K562 (cell line): ENCODE results near the gene TAOK2. TPM values are rescaled to one million over a fixed set of nuclear protein-coding genes. Genes with fewer than 3 reads are reported as not detected.

Experiments used
- E2F3 ChIP-seq: fragments of 250-450 bp; sonication (Bioruptor Pico); IDR thresholded peaks from 2 replicates; pipeline ENCODE4 v1.4.0; 2020; ENCODE audit warnings: mild to moderate bottlenecking
- GABPB1 ChIP-seq: sonication (generic); formaldehyde crosslinking; IDR thresholded peaks from 2 replicates; pipeline ENCODE4 v1.8.0; 2022; ENCODE audit warnings: mild to moderate bottlenecking, missing genetic modification reagents
- GATA2 ChIP-seq: sonication (generic); formaldehyde crosslinking; IDR thresholded peaks from 2 replicates; pipeline ENCODE4 v1.4.0; 2020; ENCODE audit warnings: mild to moderate bottlenecking, missing genetic modification reagents
- HNRNPH1 ChIP-seq: fragments of 200-400 bp; formaldehyde crosslinking; optimal IDR thresholded peaks from 2 replicates; pipeline ENCODE3; 2017; ENCODE audit warnings: low read depth, mild to moderate bottlenecking, low read length, moderate library complexity
- NCOR1 ChIP-seq: fragments of 450-650 bp; IDR thresholded peaks from 2 replicates; pipeline ENCODE4 v1.6.1; 2016; ENCODE audit warnings: mild to moderate bottlenecking, moderate library complexity
- NFIX ChIP-seq: fragments of 250-450 bp; sonication (Bioruptor Pico); IDR thresholded peaks from 2 replicates; pipeline ENCODE4 v1.4.0; 2020; ENCODE audit warnings: low read depth, mild to moderate bottlenecking, moderate library complexity
- NFXL1 ChIP-seq: fragments of 450-650 bp; formaldehyde crosslinking; IDR thresholded peaks from 2 replicates; pipeline ENCODE4 v1.4.0; 2021; ENCODE audit warnings: mild to moderate bottlenecking
- PHF8 ChIP-seq: fragments of 200-600 bp; sonication (generic); IDR thresholded peaks from 2 replicates; pipeline ENCODE4 v1.6.1; 2012; ENCODE audit warnings: mixed run types, mild to moderate bottlenecking, inconsistent platforms, low read length, moderate library complexity, borderline replicate concordance
- PTTG1 ChIP-seq: fragments of 450-650 bp; IDR thresholded peaks from 2 replicates; pipeline ENCODE4 v1.6.1; 2016; ENCODE audit warnings: low read depth, mild to moderate bottlenecking, missing genetic modification characterization, missing compliant biosample characterization
- RAD51 ChIP-seq: fragments of 450-650 bp; IDR thresholded peaks from 2 replicates; pipeline ENCODE4 v1.7.1; 2016; ENCODE audit warnings: low read depth, mild to moderate bottlenecking, borderline replicate concordance
- TAF9B ChIP-seq: fragments of 450-650 bp; IDR thresholded peaks from 2 replicates; pipeline ENCODE4 v1.6.1; 2018; ENCODE audit warnings: mild to moderate bottlenecking; ENCODE audit not compliant: partially characterized antibody
- TCF3 ChIP-seq: sonication (generic); formaldehyde crosslinking; IDR thresholded peaks from 2 replicates; pipeline ENCODE4 v1.4.0; 2020; ENCODE audit warnings: mild to moderate bottlenecking, missing genetic modification reagents
- ZFP30 ChIP-seq: fragments of 250-450 bp; sonication (Bioruptor Pico); IDR thresholded peaks from 2 replicates; pipeline ENCODE4 v1.8.0; 2022; ENCODE audit warnings: moderate library complexity, mild to moderate bottlenecking, inconsistent platforms, borderline replicate concordance
- ZMIZ1 ChIP-seq, 2 experiments: fragments of 150-350 bp in 1 of 2; IDR thresholded peaks; 2 replicates each; pipeline ENCODE4 v1.6.1; 2012 to 2016; ENCODE audit warnings: low read depth in 2 of 2, low read length in 2 of 2, mild to moderate bottlenecking in 1 of 2, moderate library complexity in 1 of 2
- ZNF384 ChIP-seq: IDR thresholded peaks from 2 replicates; pipeline ENCODE4 v1.6.1; 2012; ENCODE audit warnings: low read depth, low read length, improper control_type of control experiment
- ZNF41 ChIP-seq: fragments of 250-450 bp; sonication (Bioruptor Pico); conservative IDR thresholded peaks from 2 replicates; pipeline ENCODE4 v1.4.0; 2020; ENCODE audit warnings: mild to moderate bottlenecking
- ZNF57 ChIP-seq: fragments of 450-650 bp; formaldehyde crosslinking; IDR thresholded peaks from 2 replicates; pipeline ENCODE4 v1.4.0; 2020; ENCODE audit warnings: mild to moderate bottlenecking, moderate library complexity
- ZNF740 ChIP-seq, 3 experiments: fragments of 200-800 bp in 1 of 3; sonication (Bioruptor generic) in 1 of 3; sonication (generic) in 1 of 3; formaldehyde crosslinking in 1 of 3; IDR thresholded peaks; 2 replicates each; pipeline versions ENCODE4 v1.6.1 to v1.8.0; 2016 to 2022; ENCODE audit warnings: mild to moderate bottlenecking in 2 of 3, missing compliant biosample characterization in 2 of 3, missing genetic modification characterization in 2 of 3, missing genetic modification reagents in 1 of 3
- polyA plus RNA-seq, 8 experiments: library from polyadenylated mRNA; depleted of rRNA in 4 of 8; stranded (reverse) in 5 of 8; unstranded in 3 of 8; fragments of >200 nt; fragmentation: Nextera tagmentation in 2 of 8; fragmentation: Illumina TruSeq in 1 of 8; extraction: Ambion mirVana in 2 of 8; extraction: Trizol in 1 of 8; gene quantifications; 2 replicates each; pipeline versions ENCODE4 v1.2.1 to v1.2.3, GENCODE V29; 2011 to 2014; ENCODE audit warnings: inconsistent platforms in 1 of 8, missing spikeins in 1 of 8
- total RNA-seq, 7 experiments: library from RNA; depleted of rRNA in 6 of 7; stranded (reverse); fragments of >200 nt in 6 of 7; fragmentation: Illumina TruSeq in 2 of 7; extraction: Trizol in 2 of 7; gene quantifications; 2 replicates each; pipeline versions ENCODE4 v1.2.1 to v1.2.3, GENCODE V29; 2011 to 2021; ENCODE audit warnings: low replicate concordance in 1 of 7
- TF ChIP-seq, protein P1 (sequence below): fragments of 250-450 bp; sonication (Bioruptor Pico); IDR thresholded peaks from 2 replicates; pipeline ENCODE4 v1.8.0; 2022; ENCODE audit warnings: inconsistent platforms
- TF ChIP-seq, protein P2 (sequence below): fragments of 450-650 bp; formaldehyde crosslinking; IDR thresholded peaks from 2 replicates; pipeline ENCODE4 v1.4.0; 2022; ENCODE audit warnings: missing genetic modification characterization

Gene TAOK2
- total and polyA plus RNA-seq, 9 of the 15 experiments (the other 6 are each of a cell fraction or from before 2014, with no cell fraction given): 0.10 to 41.8 (median 13.7) TPM

DNA sequence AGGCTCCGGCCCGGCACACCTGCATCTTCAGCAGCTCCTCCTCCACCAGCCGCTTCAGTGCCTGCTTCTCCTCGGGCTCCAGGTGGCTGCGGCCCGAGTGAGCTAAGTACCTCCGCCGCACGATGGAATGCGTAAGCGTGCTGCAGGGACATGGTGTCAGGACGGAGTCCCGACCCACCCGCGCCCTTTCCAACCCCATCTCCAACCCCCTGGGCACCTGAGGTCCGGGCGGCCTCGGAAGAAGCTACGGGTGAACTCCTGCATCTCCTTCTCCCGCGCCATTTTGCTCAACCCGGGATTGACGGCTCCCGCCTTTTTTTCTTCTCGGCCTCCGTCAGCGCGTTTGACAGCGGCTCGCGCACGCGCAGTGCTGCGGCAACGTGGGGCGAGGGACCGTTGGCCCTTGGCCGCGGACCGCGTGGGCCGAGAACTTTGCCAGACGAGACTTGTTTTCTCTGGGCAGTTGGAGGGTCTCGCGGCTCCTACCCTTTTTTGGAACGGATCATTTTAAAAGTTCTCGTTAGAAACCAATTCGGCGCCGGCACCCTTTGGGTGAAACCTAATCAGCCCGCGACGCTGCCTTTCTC is 21.7 kb downstream of the TAOK2 start, which contains the start of gene HIRIP3 (continued):
- no peak for TF ChIP-seq ZFP30
- no peak for TF ChIP-seq HNRNPH1
- no peak for TF ChIP-seq NFIX (CRISPR knock-in tag)
- 0 out of 2 replicates have a peak, but pooled peaks have one; percentile 44 for TF ChIP-seq ZNF384
- 0 out of 2 replicates have a peak, but pooled peaks have one; percentile 13 for TF ChIP-seq GABPB1 (CRISPR knock-in tag)
- TF ChIP-seq ZNF41 (CRISPR knock-in tag): no peak
- TF ChIP-seq NCOR1: no peak
- TF ChIP-seq, protein P1, sequence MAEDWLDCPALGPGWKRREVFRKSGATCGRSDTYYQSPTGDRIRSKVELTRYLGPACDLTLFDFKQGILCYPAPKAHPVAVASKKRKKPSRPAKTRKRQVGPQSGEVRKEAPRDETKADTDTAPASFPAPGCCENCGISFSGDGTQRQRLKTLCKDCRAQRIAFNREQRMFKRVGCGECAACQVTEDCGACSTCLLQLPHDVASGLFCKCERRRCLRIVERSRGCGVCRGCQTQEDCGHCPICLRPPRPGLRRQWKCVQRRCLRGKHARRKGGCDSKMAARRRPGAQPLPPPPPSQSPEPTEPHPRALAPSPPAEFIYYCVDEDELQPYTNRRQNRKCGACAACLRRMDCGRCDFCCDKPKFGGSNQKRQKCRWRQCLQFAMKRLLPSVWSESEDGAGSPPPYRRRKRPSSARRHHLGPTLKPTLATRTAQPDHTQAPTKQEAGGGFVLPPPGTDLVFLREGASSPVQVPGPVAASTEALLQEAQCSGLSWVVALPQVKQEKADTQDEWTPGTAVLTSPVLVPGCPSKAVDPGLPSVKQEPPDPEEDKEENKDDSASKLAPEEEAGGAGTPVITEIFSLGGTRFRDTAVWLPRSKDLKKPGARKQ (CRISPR knock-in tag): no peak
- TF ChIP-seq PTTG1 (tag): no peak
- no peak for TF ChIP-seq ZNF740 (CRISPR knock-in tag; IDR thresholded peaks at IDR 0.05)
- TF ChIP-seq ZNF740 (tag; IDR thresholded peaks at IDR 0.05): no peak
- 0 out of 2 replicates have a peak, but pooled peaks have one; percentile 18 for TF ChIP-seq GATA2 (CRISPR knock-in tag)
- TF ChIP-seq, protein P2, sequence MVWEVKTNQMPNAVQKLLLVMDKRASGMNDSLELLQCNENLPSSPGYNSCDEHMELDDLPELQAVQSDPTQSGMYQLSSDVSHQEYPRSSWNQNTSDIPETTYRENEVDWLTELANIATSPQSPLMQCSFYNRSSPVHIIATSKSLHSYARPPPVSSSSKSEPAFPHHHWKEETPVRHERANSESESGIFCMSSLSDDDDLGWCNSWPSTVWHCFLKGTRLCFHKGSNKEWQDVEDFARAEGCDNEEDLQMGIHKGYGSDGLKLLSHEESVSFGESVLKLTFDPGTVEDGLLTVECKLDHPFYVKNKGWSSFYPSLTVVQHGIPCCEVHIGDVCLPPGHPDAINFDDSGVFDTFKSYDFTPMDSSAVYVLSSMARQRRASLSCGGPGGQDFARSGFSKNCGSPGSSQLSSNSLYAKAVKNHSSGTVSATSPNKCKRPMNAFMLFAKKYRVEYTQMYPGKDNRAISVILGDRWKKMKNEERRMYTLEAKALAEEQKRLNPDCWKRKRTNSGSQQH (CRISPR knock-in tag): no peak
- TF ChIP-seq E2F3: peak; percentile 97
- TF ChIP-seq ZMIZ1 (IDR thresholded peaks at IDR 0.05; ENCODE audit: low read depth in 2 of 2, low read length in 2 of 2): no peak
- peak; percentile 24 for TF ChIP-seq TAF9B
- TF ChIP-seq ZNF57 (CRISPR knock-in tag): no peak
- 0 out of 2 replicates have a peak, but pooled peaks have one; percentile 13 for TF ChIP-seq TCF3 (CRISPR knock-in tag)
- TF ChIP-seq NFXL1 (CRISPR knock-in tag): no peak
- TF ChIP-seq PHF8: peak; percentile 55; the same call in 1 of the 2 replicates
- no peak for TF ChIP-seq RAD51
